ENCODE data around the gene TULP4. TPM values are rescaled to one million over a fixed set of nuclear protein-coding genes. Genes with fewer than 3 reads are reported as not detected.

Gene TULP4
- total and polyA plus RNA-seq, 10 donors, result 1.8 to 143 (median 78.1) TPM

DNA sequence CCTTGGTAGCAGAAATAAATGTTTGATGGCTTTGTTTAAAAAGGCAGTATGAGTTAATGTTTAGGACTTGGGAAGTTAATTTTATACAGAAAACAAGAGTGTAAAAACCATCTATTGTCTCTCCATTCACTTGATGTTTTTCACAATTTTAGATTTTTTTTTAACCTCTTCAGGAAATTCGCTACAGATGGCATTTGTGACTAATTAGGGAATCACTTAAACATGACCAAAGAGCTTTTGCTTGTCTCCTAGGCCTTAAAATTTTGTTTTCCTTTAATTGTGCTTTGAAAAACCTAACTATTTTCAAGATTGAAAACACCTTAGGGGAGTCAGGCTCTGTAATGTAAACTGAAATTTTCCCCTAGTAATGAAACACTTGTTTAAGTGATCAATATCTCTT, 17.3 kb downstream of the TULP4 start:
- DNase-seq, result no peak
- peaks cover 0 to 47% (median 25%) of the 10 kb centered on the region in 6 donors for H3K4me1 ChIP-seq
- intact Hi-C loops (cut with DNase I; ENCODE audit: low total_unique reads), result no loop called here
- no peak overlapping the region for H3K27ac ChIP-seq
- H3K4me3 ChIP-seq, result no peak overlapping the region
- peaks cover 0 to 11% (median 0%) of the 10 kb centered on the region in 6 donors for H3K36me3 ChIP-seq
- WGBS, 5 donors, result 83 to 91% (median 89%) methylated on average over 1 of the region's 1 CpG
- TF ChIP-seq POLR2A (IDR thresholded peaks at IDR 0.05) (no peak), POLR2AphosphoS5 (IDR thresholded peaks at IDR 0.05) (no peak)
- TF ChIP-seq, protein P1, sequence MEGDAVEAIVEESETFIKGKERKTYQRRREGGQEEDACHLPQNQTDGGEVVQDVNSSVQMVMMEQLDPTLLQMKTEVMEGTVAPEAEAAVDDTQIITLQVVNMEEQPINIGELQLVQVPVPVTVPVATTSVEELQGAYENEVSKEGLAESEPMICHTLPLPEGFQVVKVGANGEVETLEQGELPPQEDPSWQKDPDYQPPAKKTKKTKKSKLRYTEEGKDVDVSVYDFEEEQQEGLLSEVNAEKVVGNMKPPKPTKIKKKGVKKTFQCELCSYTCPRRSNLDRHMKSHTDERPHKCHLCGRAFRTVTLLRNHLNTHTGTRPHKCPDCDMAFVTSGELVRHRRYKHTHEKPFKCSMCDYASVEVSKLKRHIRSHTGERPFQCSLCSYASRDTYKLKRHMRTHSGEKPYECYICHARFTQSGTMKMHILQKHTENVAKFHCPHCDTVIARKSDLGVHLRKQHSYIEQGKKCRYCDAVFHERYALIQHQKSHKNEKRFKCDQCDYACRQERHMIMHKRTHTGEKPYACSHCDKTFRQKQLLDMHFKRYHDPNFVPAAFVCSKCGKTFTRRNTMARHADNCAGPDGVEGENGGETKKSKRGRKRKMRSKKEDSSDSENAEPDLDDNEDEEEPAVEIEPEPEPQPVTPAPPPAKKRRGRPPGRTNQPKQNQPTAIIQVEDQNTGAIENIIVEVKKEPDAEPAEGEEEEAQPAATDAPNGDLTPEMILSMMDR (IDR thresholded peaks at IDR 0.05 in 8 of 11, conservative IDR thresholded peaks at IDR 0.05 in 3 of 11), result no peak
- H3K9me3 ChIP-seq, result peaks cover 4 to 14% (median 11%) of the 10 kb centered on the region in 8 donors
- no peaks in the 10 kb centered on the region for H3K27me3 ChIP-seq (replicated peaks in 1 of 7)

DNA sequence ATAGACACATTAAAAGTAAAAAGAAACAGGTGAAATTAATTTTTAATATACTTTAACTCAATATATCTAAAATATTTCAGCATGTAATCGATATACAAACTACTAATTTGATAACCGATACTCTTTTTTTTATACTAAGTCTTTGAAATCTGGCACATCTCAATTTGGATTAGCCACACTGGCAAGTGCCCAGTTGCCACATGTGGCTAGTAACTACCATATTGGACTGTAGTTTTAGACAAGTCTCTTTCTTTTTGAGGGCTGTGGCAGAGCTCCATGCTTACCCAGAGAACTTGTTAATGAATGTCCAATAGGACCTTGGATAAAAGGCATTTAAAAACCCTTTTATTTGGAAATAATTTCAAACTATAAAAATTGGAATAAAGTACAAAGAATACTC, 17.8 kb downstream of the TULP4 start:
- peaks cover 4 to 14% (median 11%) of the 10 kb centered on the region in 8 donors for H3K9me3 ChIP-seq
- intact Hi-C loops (cut with DNase I; ENCODE audit: low total_unique reads), result no loop called here
- DNase-seq, result no peak
- peaks cover 0 to 42% (median 22%) of the 10 kb centered on the region in 6 donors for H3K4me1 ChIP-seq
- no peak overlapping the region for H3K27ac ChIP-seq
- WGBS, 5 donors, result 47 to 78% (median 49%) methylated on average over 2 of the region's 2 CpGs
- no peaks in the 10 kb centered on the region for H3K27me3 ChIP-seq (replicated peaks in 1 of 7)
- peaks cover 0 to 11% (median 0%) of the 10 kb centered on the region in 6 donors for H3K36me3 ChIP-seq
- H3K4me3 ChIP-seq, result no peak overlapping the region
- TF ChIP-seq POLR2A (IDR thresholded peaks at IDR 0.05) (no peak), POLR2AphosphoS5 (IDR thresholded peaks at IDR 0.05) (no peak)
- TF ChIP-seq, protein P1 (IDR thresholded peaks at IDR 0.05 in 8 of 11, conservative IDR thresholded peaks at IDR 0.05 in 3 of 11), result no peak

GRCh38 chr6:158332237-158332636, 20.0 kb downstream of the TULP4 start:
- TF ChIP-seq POLR2A (IDR thresholded peaks at IDR 0.05) (no peak), POLR2AphosphoS5 (IDR thresholded peaks at IDR 0.05) (no peak)
- TF ChIP-seq, protein P1 (IDR thresholded peaks at IDR 0.05 in 8 of 11, conservative IDR thresholded peaks at IDR 0.05 in 3 of 11), result no peak
- intact Hi-C loops (cut with DNase I; ENCODE audit: low total_unique reads), result no loop called here
- Histone ChIP-seq H3K4me3 (no peak overlapping the region), H3K27ac (no peak overlapping the region), H3K9me3 (peaks cover 4 to 14% (median 11%) of the 10 kb centered on the region in 8 donors), H3K4me1 (peaks cover 0 to 26% (median 13%) of the 10 kb centered on the region in 6 donors), H3K27me3 (replicated peaks in 1 of 7) (no peaks in the 10 kb centered on the region), H3K36me3 (peaks cover 0 to 11% (median 0%) of the 10 kb centered on the region in 6 donors)
- DNase-seq, result no peak
- WGBS, 5 donors, result 93 to 100% (median 96%) methylated on average over 2 of the region's 2 CpGs

DNA sequence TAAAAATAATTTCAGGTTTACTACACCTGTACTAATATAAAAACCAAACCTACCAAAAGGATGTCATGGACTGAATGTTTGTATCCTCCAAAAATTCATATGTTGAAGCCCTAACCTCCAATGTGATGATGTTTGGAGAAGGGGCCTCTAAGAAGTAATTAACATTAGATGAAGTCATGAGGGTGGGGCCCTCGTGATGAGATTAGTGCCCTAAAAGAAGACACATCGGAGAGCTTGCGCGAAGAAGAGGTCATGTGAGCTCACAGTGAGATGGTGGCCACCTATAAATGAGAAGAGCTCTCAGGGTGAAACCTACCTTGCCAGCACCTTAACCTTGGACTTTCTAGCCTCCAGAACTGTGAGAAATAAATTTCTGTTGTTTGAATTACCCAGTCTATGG, 20.8 kb downstream of the TULP4 start:
- TF ChIP-seq, protein P1 (IDR thresholded peaks at IDR 0.05 in 8 of 11, conservative IDR thresholded peaks at IDR 0.05 in 3 of 11), result no peak
- TF ChIP-seq POLR2A (IDR thresholded peaks at IDR 0.05) (no peak), POLR2AphosphoS5 (IDR thresholded peaks at IDR 0.05) (no peak)
- intact Hi-C loops (cut with DNase I; ENCODE audit: low total_unique reads), result no loop called here
- Histone ChIP-seq H3K4me3 (no peak overlapping the region), H3K27me3 (replicated peaks in 1 of 7) (no peaks in the 10 kb centered on the region), H3K27ac (no peak overlapping the region), H3K9me3 (peaks cover 4 to 14% (median 11%) of the 10 kb centered on the region in 8 donors), H3K4me1 (peaks cover 0 to 19% (median 7%) of the 10 kb centered on the region in 6 donors), H3K36me3 (peaks cover 0 to 18% (median 0%) of the 10 kb centered on the region in 6 donors)
- no peak for DNase-seq
- 95 to 100% (median 98%) methylated on average over 4 of the region's 4 CpGs for WGBS, 5 donors
